ENCODE measurements around the gene HOXC6. TPM values are rescaled to one million over a fixed set of nuclear protein-coding genes. Genes with fewer than 3 reads are reported as not detected.

The HOXC6 gene
- total and polyA plus RNA-seq, 10 of the 15 experiments (the other 5 are each of a cell fraction or from before 2014, with no cell fraction given) = 0.02 to 0.55 (median 0.45) TPM; not detected in 4

DNA sequence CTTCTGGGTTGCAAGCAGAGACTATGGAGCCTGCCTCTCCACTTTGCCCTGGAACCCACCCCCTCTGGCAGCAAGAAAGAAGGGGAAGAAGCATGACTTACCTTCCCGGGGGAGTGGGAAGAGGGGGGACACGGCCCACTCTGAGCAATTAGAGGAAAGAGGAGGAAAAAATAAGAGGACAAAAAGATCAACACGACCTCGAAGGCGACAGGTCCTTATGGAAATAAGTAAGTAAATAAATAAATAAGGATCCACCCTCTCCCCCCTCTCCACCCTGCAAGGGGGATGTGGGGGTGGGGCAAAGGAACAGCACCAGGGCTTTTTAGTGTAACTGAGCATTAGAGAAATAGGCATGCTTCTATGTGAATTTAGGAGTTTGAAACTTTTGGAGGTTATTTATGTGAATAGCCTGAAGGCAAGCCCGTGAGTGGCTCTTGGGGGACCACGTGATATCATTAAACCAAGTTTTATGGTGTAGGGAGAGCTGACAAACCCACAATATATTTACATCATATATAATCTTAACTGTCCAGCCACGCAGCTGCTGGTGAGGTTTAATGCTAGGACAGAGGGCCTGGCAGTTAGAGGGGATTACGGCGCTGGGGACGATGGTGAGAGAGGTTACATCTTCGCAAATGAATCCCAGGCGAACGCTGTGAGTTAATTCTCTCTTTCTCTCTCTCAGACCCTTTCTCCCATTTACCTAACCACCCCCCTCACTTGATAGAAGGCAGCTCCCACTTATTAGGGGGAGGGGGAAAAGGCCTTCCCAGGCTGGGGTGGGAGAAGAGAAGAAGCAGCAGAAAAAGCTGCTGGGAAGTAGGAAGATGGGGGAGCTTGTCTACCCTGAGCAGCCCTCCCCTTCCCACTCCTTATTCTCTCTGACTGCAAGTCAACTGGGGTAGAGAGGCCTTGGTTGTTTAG lies 9.4 kb downstream of the HOXC6 start:
- Histone ChIP-seq H4K20me1 (ENCODE audit: control insufficient read depth, insufficient read depth) (no peaks in the 10 kb centered on the region), H3K4me1 (ENCODE audit: control insufficient read depth, insufficient read depth, low read length) (peaks cover 9% of the 10 kb centered on the region; the same call in 1 of the 2 replicates), H3K4me3 (no peak overlapping the region), H3K36me3 (ENCODE audit: control insufficient read depth in 2 of 2, insufficient read depth in 2 of 2, low read length in 1 of 2) (no peaks in the 10 kb centered on the region), H2AFZ (ENCODE audit: control insufficient read depth, low read depth, low read length) (no peak overlapping the region), H3K79me2 (ENCODE audit: control insufficient read depth, insufficient read depth, low read length) (no peaks in the 10 kb centered on the region), H3K9me3 (replicated peaks; ENCODE audit: control insufficient read depth, insufficient read depth, low read length) (no peaks in the 10 kb centered on the region; the same call in 2 of the 3 replicates), H3K9ac (ENCODE audit: control insufficient read depth, insufficient read depth, low read length) (no peak overlapping the region), H3K27ac (ENCODE audit: control insufficient read depth, insufficient read depth) (no peak overlapping the region), H3K4me2 (ENCODE audit: control insufficient read depth, insufficient read depth) (no peak overlapping the region), H3K27me3 (replicated peaks in 1 of 2; ENCODE audit: control insufficient read depth in 2 of 2, insufficient read depth in 2 of 2, low read length in 1 of 2) (peaks cover 1 to 21% of the 10 kb centered on the region in 2 experiments)
- FAIRE-seq = no peak
- ChIA-PET SMC1A (ENCODE audit: uncharacterized antibody, unreplicated experiment) (interaction anchor here (1.0 kb wide), 2 partner anchors 15 to 164 kb away, joined by 4 read pairs; partner anchors contain the start of gene HOXC4), POLR2A (interaction anchor here (1.2 to 1.5 kb wide), 2 partner anchors 14 to 16 kb away, joined by 4 to 5 read pairs; partner anchors contain the start of gene HOXC4), CTCF (interaction anchor here (0.5 to 7.9 kb wide), 6 partner anchors 17 to 179 kb away, joined by 3 to 86 read pairs (median 4); partner anchors contain the start of gene HOXC4), RAD21 (ENCODE audit: unreplicated experiment) (interaction anchor here (0.8 to 12.6 kb wide), 4 partner anchors 16 to 153 kb away, joined by 3 to 222 read pairs (median 12); partner anchors contain the start of genes HOXC4 and SMUG1)
- BruUV-seq (replicated peaks) = no TSS peak
- TF ChIP-seq SKIL (IDR thresholded peaks at IDR 0.05; ENCODE audit: low read depth, poor library complexity, severe bottlenecking) (no peak), SP1 (IDR thresholded peaks at IDR 0.05; ENCODE audit: low read depth, low read length) (no peak), EP300 (IDR thresholded peaks at IDR 0.05; ENCODE audit: borderline replicate concordance in 1 of 2, control insufficient read depth in 1 of 2, low read depth in 2 of 2, low read length in 2 of 2) (no peak), KLF5 (IDR thresholded peaks at IDR 0.05; ENCODE audit: partially characterized antibody) (no peak), SMARCA5 (IDR thresholded peaks at IDR 0.05) (no peak), RBBP5 (conservative IDR thresholded peaks at IDR 0.05) (no peak), RB1 (IDR thresholded peaks at IDR 0.05; ENCODE audit: borderline replicate concordance) (no peak)
- intact Hi-C loops (cut with micrococcal nuclease; ENCODE audit: unreplicated experiment) (no loop called here), in situ Hi-C loops (cut with MboI) (no loop called here)
- 43% methylated on average over 14 of the region's 14 CpGs for WGBS (ENCODE audit: insufficient coverage, insufficient replicate concordance, low lambda C conversion rate, missing lambda C conversion rate)
- no peak for ATAC-seq
- no peak for DNase-seq (ENCODE audit: low read depth, low spot score)

Data from GM12878 (cell line).